ENCODE results near the gene THSD7A.

The THSD7A gene

GRCh38 chr7:11667071-11667809, 164.8 kb downstream of the THSD7A start:
- no peak for TF ChIP-seq CTCF (IDR thresholded peaks at IDR 0.05; ENCODE audit: extremely low read depth, missing control alignments)
- DNase-seq (ENCODE audit: low spot score), result no peak

DNA sequence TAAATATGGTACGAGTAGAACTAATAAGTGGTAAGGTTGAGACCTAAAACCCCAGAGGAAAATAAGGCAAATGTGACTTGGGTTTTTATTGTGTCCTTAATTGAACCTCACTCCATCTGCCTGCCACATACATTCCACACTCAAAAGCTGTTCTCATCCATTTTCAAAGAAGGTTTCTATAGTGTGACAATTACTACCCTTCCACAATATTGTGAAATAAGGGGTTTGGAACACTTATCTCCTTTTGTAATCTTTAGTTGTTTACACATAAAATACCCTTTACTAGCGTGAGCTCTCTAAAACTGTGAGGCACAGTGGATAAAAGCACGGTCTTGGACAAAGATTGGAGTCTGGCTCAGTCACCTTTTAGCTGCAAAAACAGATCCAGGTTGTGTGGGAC, 166.6 kb downstream of the THSD7A start:
- TF ChIP-seq CTCF (IDR thresholded peaks at IDR 0.05; ENCODE audit: extremely low read depth, missing control alignments), result no peak
- no peak for DNase-seq (ENCODE audit: low spot score)

DNA sequence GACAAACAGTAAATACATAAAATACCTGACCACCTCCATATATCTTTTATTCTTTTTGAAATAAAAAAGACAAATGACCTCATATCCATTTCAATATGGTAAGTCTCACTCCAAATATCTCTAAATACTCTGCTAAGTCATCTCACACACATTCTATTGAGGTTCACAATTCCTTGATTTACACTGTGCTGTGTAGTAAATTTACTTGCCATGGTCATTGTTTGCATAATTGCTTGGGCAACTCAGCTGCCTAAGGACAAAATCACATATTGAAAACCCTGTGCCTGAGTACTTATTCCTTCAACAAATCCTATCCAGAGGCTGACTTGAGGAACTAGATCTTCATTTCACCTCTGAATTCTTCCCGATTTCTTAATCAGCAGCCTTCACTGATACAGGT, 176.4 kb downstream of the THSD7A start:
- TF ChIP-seq CTCF (IDR thresholded peaks at IDR 0.05; ENCODE audit: extremely low read depth, missing control alignments), result no peak
- no peak for DNase-seq (ENCODE audit: low spot score)

DNA sequence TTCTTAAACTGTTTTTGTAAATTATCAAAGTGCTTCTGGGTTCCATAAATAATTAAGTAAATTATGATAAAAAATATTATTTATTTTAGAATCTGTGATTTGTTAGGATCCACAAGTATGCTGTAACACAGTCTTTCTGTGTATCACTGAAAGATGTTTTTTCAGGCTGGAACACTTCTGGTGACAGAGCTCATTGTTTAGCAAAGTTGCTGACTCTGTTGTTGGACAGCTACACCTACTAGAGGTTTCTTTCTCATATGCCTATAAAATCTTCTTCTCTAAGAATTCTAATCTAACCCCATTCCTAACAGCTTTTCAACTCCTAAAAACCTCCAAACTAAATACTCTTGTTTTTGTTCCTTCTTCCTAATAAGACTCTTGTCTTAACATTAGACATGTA, 176.8 kb downstream of the THSD7A start:
- no peak for DNase-seq (ENCODE audit: low spot score)
- no peak for TF ChIP-seq CTCF (IDR thresholded peaks at IDR 0.05; ENCODE audit: extremely low read depth, missing control alignments)

GRCh38 chr7:11650500-11650899, 181.5 kb downstream of the THSD7A start:
- no peak for DNase-seq (ENCODE audit: low spot score)
- TF ChIP-seq CTCF (IDR thresholded peaks at IDR 0.05; ENCODE audit: extremely low read depth, missing control alignments), result no peak

- TF ChIP-seq CTCF (IDR thresholded peaks at IDR 0.05; ENCODE audit: extremely low read depth, missing control alignments), result no peak
- no peak for DNase-seq (ENCODE audit: low spot score)
Observed at GRCh38 chr7:11650030-11650429, 182.0 kb downstream of the THSD7A start.

DNA sequence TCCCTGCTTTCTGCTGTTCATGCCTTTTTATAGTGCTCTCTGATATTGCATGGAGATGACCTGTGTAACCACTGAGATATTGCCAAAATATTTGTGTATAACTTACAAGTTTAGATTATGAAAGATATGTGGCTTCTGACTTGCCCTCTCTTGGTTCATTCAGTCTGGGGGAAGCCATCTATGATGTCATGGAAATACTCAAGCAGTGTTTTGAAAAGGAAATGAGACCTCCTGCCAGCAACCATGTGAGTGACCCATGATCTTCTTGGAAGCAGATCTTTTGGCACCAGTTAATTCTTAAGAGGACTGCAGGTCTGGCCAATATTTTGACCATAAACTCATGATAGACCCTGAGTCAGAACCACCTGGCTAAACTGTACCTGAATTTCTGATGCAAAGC, 183.0 kb downstream of the THSD7A start:
- DNase-seq (ENCODE audit: low spot score), result no peak
- TF ChIP-seq CTCF (IDR thresholded peaks at IDR 0.05; ENCODE audit: extremely low read depth, missing control alignments), result no peak

Data from GM20000 (cell line).